IPS-18a (cell line): ENCODE results near the gene PADI3.

Experiments used
- H3K27ac ChIP-seq: one replicate; pipeline ENCODE4 v1.5.1; 2013; ENCODE audit warnings: low read length
- H3K27me3 ChIP-seq: one replicate; pipeline ENCODE4 v1.6.1; 2013; ENCODE audit warnings: mild to moderate bottlenecking, low read length; ENCODE audit not compliant: control insufficient read depth, insufficient read depth
- H3K36me3 ChIP-seq: one replicate; pipeline ENCODE4 v1.6.1; 2013; ENCODE audit warnings: low read depth, low read length; ENCODE audit not compliant: control insufficient read depth
- H3K4me1 ChIP-seq: one replicate; pipeline ENCODE4 v1.6.1; 2013; ENCODE audit warnings: low read depth, low read length; ENCODE audit not compliant: control insufficient read depth
- H3K4me3 ChIP-seq: one replicate; pipeline ENCODE4 v1.5.1; 2013; ENCODE audit warnings: low read length
- H3K9ac ChIP-seq: one replicate; pipeline ENCODE4 v1.6.1; 2013; ENCODE audit warnings: mild to moderate bottlenecking, low read length, moderate library complexity
- H3K9me3 ChIP-seq: one replicate; pipeline ENCODE4 v1.6.1; 2013; ENCODE audit warnings: low read depth, low read length; ENCODE audit not compliant: control insufficient read depth

Gene PADI3

GRCh38 chr1:17278996-17279830 lies 30.3 kb downstream of the PADI3 start:
- Histone ChIP-seq H3K4me1 (no peaks in the 10 kb centered on the region), H3K9ac (no peak overlapping the region), H3K27me3 (no peaks in the 10 kb centered on the region), H3K4me3 (no peak overlapping the region), H3K9me3 (no peaks in the 10 kb centered on the region), H3K27ac (no peak overlapping the region), H3K36me3 (no peaks in the 10 kb centered on the region)

- Histone ChIP-seq H3K27ac (no peak overlapping the region), H3K27me3 (no peaks in the 10 kb centered on the region)
These were observed 31.5 kb downstream of the PADI3 start for GRCh38 chr1:17280436-17280835.

GRCh38 chr1:17280894-17281293 lies 32.0 kb downstream of the PADI3 start:
- Histone ChIP-seq H3K27ac (no peak overlapping the region), H3K4me1 (no peaks in the 10 kb centered on the region), H3K36me3 (no peaks in the 10 kb centered on the region), H3K27me3 (no peaks in the 10 kb centered on the region), H3K4me3 (no peak overlapping the region), H3K9me3 (no peaks in the 10 kb centered on the region), H3K9ac (no peak overlapping the region)

More at GRCh38 chr1:17280436-17280835, 31.5 kb downstream of the PADI3 start:
- no peak overlapping the region for H3K4me3 ChIP-seq
- no peaks in the 10 kb centered on the region for H3K36me3 ChIP-seq
- no peak overlapping the region for H3K9ac ChIP-seq
- no peaks in the 10 kb centered on the region for H3K4me1 ChIP-seq
- no peaks in the 10 kb centered on the region for H3K9me3 ChIP-seq

- Histone ChIP-seq H3K4me1 (no peaks in the 10 kb centered on the region), H3K27me3 (no peaks in the 10 kb centered on the region), H3K9me3 (no peaks in the 10 kb centered on the region), H3K9ac (no peak overlapping the region), H3K36me3 (no peaks in the 10 kb centered on the region), H3K4me3 (no peak overlapping the region), H3K27ac (no peak overlapping the region)
These were observed 32.9 kb downstream of the PADI3 start for GRCh38 chr1:17281775-17282181.

- Histone ChIP-seq H3K9ac (no peak overlapping the region), H3K36me3 (no peaks in the 10 kb centered on the region), H3K27me3 (no peaks in the 10 kb centered on the region), H3K4me3 (no peak overlapping the region), H3K4me1 (no peaks in the 10 kb centered on the region), H3K27ac (no peak overlapping the region), H3K9me3 (no peaks in the 10 kb centered on the region)
These were observed 33.9 kb downstream of the PADI3 start for GRCh38 chr1:17282836-17283235.

GRCh38 chr1:17286646-17287045 lies 37.7 kb downstream of the PADI3 start:
- H3K4me1 ChIP-seq: no peaks in the 10 kb centered on the region
- H3K9me3 ChIP-seq: no peaks in the 10 kb centered on the region
- no peak overlapping the region for H3K27ac ChIP-seq
- no peak overlapping the region for H3K4me3 ChIP-seq
- no peaks in the 10 kb centered on the region for H3K27me3 ChIP-seq
- no peaks in the 10 kb centered on the region for H3K36me3 ChIP-seq
- H3K9ac ChIP-seq: no peak overlapping the region

GRCh38 chr1:17287130-17287776 lies 38.4 kb downstream of the PADI3 start:
- Histone ChIP-seq H3K36me3 (no peaks in the 10 kb centered on the region), H3K9ac (no peak overlapping the region), H3K27me3 (no peaks in the 10 kb centered on the region), H3K27ac (no peak overlapping the region), H3K9me3 (no peaks in the 10 kb centered on the region), H3K4me1 (no peaks in the 10 kb centered on the region), H3K4me3 (no peak overlapping the region)

- Histone ChIP-seq H3K4me1 (no peaks in the 10 kb centered on the region), H3K36me3 (no peaks in the 10 kb centered on the region), H3K27ac (no peak overlapping the region), H3K27me3 (no peaks in the 10 kb centered on the region), H3K9me3 (no peaks in the 10 kb centered on the region), H3K9ac (no peak overlapping the region), H3K4me3 (no peak overlapping the region)
These were observed 40.8 kb downstream of the PADI3 start for GRCh38 chr1:17289721-17290120.

GRCh38 chr1:17290553-17290952 lies 41.7 kb downstream of the PADI3 start:
- Histone ChIP-seq H3K27me3 (no peaks in the 10 kb centered on the region), H3K4me3 (no peak overlapping the region), H3K9me3 (no peaks in the 10 kb centered on the region), H3K36me3 (no peaks in the 10 kb centered on the region), H3K4me1 (no peaks in the 10 kb centered on the region), H3K9ac (no peak overlapping the region), H3K27ac (no peak overlapping the region)

- H3K9ac ChIP-seq: no peak overlapping the region
- no peak overlapping the region for H3K4me3 ChIP-seq
- no peaks in the 10 kb centered on the region for H3K4me1 ChIP-seq
- H3K27ac ChIP-seq: no peak overlapping the region
- no peaks in the 10 kb centered on the region for H3K36me3 ChIP-seq
- H3K27me3 ChIP-seq: no peaks in the 10 kb centered on the region
- H3K9me3 ChIP-seq: no peaks in the 10 kb centered on the region
These were observed 43.6 kb downstream of the PADI3 start for GRCh38 chr1:17292299-17293160.

GRCh38 chr1:17293681-17294425 lies 45.0 kb downstream of the PADI3 start:
- H3K9ac ChIP-seq: no peak overlapping the region
- no peaks in the 10 kb centered on the region for H3K9me3 ChIP-seq
- no peak overlapping the region for H3K27ac ChIP-seq
- no peaks in the 10 kb centered on the region for H3K36me3 ChIP-seq
- no peaks in the 10 kb centered on the region for H3K4me1 ChIP-seq
- no peak overlapping the region for H3K4me3 ChIP-seq
- H3K27me3 ChIP-seq: no peaks in the 10 kb centered on the region
